ENCODE measurements around the gene LRP1. TPM values are rescaled to one million over a fixed set of nuclear protein-coding genes. Genes with fewer than 3 reads are reported as not detected.

The LRP1 gene
- total and polyA plus RNA-seq, 2 experiments from 2014 or later, result 26.6 to 145 TPM

DNA sequence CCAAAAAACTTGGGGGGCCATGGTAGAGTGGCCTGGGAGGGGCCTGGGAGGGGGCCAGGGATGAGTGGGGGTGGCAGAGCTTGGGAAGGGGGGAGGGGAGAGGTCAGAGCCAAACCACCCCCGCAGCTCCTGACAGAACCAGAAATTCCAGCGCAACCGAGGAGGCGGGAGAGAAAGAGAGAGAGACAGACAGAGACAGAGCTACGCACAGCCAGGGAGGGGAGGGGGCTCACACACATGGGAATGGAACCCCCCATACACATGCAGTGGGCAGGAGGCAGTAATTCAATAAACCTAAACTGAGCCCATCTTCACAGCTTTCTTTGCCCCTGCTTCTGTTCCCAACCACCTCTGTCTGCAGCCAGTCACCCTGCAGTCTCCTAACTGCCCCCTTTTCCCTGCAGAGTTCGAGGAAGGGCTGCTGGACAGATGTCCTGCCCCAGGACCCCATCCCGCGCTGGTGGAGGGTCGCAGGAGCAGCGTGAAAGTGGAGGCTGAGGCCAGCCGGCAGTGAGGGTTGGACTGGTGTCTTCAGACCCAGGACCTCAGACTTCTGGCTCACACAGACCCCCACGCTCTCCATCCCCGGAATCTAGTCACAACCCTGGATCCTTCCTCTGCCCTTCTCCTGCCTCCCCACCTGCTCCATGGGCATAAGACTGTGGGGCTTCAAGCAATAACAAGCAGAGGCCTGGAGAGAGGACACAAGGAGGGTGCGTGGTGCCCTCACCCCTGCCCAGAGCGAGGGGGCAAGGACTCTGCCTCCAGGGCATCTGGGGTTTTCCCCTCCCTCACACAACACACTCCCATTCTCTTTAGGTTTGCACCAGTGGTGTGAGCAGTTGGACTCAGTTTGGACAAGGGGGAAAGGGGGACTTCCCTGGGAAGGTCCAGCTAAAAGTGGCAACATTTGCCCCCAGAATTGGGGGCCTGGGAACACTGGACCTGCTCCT lies 33.8 kb upstream of the LRP1 start:
- Histone ChIP-seq H3K4me3 (no peak overlapping the region), H3K4me2 (peak overlapping the region; percentile 71; the same call in 1 of the 2 replicates), H3K4me1 (ENCODE audit: insufficient read depth) (peaks cover 27% of the 10 kb centered on the region), H3K79me2 (replicated peaks; ENCODE audit: insufficient read depth) (peaks cover 8% of the 10 kb centered on the region; the same call in 1 of the 2 replicates), H2AFZ (no peak overlapping the region), H3K36me3 (ENCODE audit: insufficient read depth) (no peaks in the 10 kb centered on the region), H3F3A (replicated peaks; ENCODE audit: low read depth) (peaks cover 13% of the 10 kb centered on the region; the same call in 1 of the 2 replicates), H3K27me3 (ENCODE audit: insufficient read depth) (no peaks in the 10 kb centered on the region), H3K9me2 (ENCODE audit: insufficient read depth) (no peaks in the 10 kb centered on the region), H3K27ac (ENCODE audit: low read depth) (peak overlapping the region; percentile 86; the same call in 1 of the 2 replicates), H4K20me1 (replicated peaks; ENCODE audit: insufficient read depth) (no peaks in the 10 kb centered on the region; the same call in 1 of the 2 replicates)
- H3K4me3 Mint-ChIP-seq, result peak overlapping the region; percentile 64
- H3K36me3 Mint-ChIP-seq (ENCODE audit: low read depth), result peaks cover 65% of the 10 kb centered on the region
- H3K9me3 Mint-ChIP-seq, result no peaks in the 10 kb centered on the region
- peaks cover 59% of the 10 kb centered on the region for H3K4me1 Mint-ChIP-seq
- DNase-seq (ENCODE audit: low spot score) (no peak), ATAC-seq (peak; percentile 10)
- TF ChIP-seq NANOG (IDR thresholded peaks at IDR 0.05; ENCODE audit: borderline replicate concordance) (no peak), CREB1 (CRISPR knock-in tag; IDR thresholded peaks at IDR 0.05; ENCODE audit: low read depth) (no peak), ZNF114 (CRISPR knock-in tag; IDR thresholded peaks at IDR 0.05) (no peak), EZH2phosphoT487 (IDR thresholded peaks at IDR 0.05; ENCODE audit: unreplicated experiment) (no peak), EZH2 (IDR thresholded peaks at IDR 0.05; ENCODE audit: low read depth, unreplicated experiment) (no peak), STAT1 (IDR thresholded peaks at IDR 0.05; ENCODE audit: unreplicated experiment) (no peak), ZNF331 (CRISPR knock-in tag; IDR thresholded peaks at IDR 0.05; ENCODE audit: low read depth) (no peak), POLR2AphosphoS5 (IDR thresholded peaks at IDR 0.05; ENCODE audit: low read depth) (no peak)
- TF ChIP-seq, protein P1, sequence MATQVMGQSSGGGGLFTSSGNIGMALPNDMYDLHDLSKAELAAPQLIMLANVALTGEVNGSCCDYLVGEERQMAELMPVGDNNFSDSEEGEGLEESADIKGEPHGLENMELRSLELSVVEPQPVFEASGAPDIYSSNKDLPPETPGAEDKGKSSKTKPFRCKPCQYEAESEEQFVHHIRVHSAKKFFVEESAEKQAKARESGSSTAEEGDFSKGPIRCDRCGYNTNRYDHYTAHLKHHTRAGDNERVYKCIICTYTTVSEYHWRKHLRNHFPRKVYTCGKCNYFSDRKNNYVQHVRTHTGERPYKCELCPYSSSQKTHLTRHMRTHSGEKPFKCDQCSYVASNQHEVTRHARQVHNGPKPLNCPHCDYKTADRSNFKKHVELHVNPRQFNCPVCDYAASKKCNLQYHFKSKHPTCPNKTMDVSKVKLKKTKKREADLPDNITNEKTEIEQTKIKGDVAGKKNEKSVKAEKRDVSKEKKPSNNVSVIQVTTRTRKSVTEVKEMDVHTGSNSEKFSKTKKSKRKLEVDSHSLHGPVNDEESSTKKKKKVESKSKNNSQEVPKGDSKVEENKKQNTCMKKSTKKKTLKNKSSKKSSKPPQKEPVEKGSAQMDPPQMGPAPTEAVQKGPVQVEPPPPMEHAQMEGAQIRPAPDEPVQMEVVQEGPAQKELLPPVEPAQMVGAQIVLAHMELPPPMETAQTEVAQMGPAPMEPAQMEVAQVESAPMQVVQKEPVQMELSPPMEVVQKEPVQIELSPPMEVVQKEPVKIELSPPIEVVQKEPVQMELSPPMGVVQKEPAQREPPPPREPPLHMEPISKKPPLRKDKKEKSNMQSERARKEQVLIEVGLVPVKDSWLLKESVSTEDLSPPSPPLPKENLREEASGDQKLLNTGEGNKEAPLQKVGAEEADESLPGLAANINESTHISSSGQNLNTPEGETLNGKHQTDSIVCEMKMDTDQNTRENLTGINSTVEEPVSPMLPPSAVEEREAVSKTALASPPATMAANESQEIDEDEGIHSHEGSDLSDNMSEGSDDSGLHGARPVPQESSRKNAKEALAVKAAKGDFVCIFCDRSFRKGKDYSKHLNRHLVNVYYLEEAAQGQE (IDR thresholded peaks at IDR 0.05; ENCODE audit: unreplicated experiment), result no peak
- TF ChIP-seq, protein P2, sequence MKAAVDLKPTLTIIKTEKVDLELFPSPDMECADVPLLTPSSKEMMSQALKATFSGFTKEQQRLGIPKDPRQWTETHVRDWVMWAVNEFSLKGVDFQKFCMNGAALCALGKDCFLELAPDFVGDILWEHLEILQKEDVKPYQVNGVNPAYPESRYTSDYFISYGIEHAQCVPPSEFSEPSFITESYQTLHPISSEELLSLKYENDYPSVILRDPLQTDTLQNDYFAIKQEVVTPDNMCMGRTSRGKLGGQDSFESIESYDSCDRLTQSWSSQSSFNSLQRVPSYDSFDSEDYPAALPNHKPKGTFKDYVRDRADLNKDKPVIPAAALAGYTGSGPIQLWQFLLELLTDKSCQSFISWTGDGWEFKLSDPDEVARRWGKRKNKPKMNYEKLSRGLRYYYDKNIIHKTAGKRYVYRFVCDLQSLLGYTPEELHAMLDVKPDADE (IDR thresholded peaks at IDR 0.05), result no peak
- TF ChIP-seq, protein P3, sequence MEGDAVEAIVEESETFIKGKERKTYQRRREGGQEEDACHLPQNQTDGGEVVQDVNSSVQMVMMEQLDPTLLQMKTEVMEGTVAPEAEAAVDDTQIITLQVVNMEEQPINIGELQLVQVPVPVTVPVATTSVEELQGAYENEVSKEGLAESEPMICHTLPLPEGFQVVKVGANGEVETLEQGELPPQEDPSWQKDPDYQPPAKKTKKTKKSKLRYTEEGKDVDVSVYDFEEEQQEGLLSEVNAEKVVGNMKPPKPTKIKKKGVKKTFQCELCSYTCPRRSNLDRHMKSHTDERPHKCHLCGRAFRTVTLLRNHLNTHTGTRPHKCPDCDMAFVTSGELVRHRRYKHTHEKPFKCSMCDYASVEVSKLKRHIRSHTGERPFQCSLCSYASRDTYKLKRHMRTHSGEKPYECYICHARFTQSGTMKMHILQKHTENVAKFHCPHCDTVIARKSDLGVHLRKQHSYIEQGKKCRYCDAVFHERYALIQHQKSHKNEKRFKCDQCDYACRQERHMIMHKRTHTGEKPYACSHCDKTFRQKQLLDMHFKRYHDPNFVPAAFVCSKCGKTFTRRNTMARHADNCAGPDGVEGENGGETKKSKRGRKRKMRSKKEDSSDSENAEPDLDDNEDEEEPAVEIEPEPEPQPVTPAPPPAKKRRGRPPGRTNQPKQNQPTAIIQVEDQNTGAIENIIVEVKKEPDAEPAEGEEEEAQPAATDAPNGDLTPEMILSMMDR (conservative IDR thresholded peaks at IDR 0.05; ENCODE audit: low read depth in 2 of 2), result no peak
- TF ChIP-seq, protein P4, sequence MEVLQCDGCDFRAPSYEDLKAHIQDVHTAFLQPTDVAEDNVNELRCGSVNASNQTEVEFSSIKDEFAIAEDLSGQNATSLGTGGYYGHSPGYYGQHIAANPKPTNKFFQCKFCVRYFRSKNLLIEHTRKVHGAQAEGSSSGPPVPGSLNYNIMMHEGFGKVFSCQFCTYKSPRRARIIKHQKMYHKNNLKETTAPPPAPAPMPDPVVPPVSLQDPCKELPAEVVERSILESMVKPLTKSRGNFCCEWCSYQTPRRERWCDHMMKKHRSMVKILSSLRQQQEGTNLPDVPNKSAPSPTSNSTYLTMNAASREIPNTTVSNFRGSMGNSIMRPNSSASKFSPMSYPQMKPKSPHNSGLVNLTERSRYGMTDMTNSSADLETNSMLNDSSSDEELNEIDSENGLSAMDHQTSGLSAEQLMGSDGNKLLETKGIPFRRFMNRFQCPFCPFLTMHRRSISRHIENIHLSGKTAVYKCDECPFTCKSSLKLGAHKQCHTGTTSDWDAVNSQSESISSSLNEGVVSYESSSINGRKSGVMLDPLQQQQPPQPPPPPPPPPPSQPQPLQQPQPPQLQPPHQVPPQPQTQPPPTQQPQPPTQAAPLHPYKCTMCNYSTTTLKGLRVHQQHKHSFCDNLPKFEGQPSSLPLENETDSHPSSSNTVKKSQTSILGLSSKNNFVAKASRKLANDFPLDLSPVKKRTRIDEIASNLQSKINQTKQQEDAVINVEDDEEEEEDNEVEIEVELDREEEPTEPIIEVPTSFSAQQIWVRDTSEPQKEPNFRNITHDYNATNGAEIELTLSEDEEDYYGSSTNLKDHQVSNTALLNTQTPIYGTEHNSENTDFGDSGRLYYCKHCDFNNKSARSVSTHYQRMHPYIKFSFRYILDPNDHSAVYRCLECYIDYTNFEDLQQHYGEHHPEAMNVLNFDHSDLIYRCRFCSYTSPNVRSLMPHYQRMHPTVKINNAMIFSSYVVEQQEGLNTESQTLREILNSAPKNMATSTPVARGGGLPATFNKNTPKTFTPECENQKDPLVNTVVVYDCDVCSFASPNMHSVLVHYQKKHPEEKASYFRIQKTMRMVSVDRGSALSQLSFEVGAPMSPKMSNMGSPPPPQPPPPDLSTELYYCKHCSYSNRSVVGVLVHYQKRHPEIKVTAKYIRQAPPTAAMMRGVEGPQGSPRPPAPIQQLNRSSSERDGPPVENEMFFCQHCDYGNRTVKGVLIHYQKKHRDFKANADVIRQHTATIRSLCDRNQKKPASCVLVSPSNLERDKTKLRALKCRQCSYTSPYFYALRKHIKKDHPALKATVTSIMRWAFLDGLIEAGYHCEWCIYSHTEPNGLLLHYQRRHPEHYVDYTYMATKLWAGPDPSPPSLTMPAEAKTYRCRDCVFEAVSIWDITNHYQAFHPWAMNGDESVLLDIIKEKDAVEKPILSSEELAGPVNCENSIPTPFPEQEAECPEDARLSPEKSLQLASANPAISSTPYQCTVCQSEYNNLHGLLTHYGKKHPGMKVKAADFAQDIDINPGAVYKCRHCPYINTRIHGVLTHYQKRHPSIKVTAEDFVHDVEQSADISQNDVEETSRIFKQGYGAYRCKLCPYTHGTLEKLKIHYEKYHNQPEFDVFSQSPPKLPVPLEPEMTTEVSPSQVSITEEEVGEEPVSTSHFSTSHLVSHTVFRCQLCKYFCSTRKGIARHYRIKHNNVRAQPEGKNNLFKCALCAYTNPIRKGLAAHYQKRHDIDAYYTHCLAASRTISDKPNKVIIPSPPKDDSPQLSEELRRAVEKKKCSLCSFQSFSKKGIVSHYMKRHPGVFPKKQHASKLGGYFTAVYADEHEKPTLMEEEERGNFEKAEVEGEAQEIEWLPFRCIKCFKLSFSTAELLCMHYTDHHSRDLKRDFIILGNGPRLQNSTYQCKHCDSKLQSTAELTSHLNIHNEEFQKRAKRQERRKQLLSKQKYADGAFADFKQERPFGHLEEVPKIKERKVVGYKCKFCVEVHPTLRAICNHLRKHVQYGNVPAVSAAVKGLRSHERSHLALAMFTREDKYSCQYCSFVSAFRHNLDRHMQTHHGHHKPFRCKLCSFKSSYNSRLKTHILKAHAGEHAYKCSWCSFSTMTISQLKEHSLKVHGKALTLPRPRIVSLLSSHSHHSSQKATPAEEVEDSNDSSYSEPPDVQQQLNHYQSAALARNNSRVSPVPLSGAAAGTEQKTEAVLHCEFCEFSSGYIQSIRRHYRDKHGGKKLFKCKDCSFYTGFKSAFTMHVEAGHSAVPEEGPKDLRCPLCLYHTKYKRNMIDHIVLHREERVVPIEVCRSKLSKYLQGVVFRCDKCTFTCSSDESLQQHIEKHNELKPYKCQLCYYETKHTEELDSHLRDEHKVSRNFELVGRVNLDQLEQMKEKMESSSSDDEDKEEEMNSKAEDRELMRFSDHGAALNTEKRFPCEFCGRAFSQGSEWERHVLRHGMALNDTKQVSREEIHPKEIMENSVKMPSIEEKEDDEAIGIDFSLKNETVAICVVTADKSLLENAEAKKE (CRISPR knock-in tag; IDR thresholded peaks at IDR 0.05), result no peak
- H3K27me3 Mint-ChIP-seq (ENCODE audit: insufficient read depth, low read depth, poor library complexity), result peaks cover 37% of the 10 kb centered on the region
- H3K27ac Mint-ChIP-seq, result peak overlapping the region; percentile 95
